IgD-negative memory B cell (primary cell): ENCODE results near the gene SIRPA. TPM values are rescaled to one million over a fixed set of nuclear protein-coding genes. Genes with fewer than 3 reads are reported as not detected.
A peak's percentile ranks its signal among the peaks of the same experiment; 100 is the strongest.

Experiments
- H3K27ac Mint-ChIP-seq, 3 donors: one replicate each; pipeline ENCODE4 v1.8.0; 2020 to 2022; ENCODE audit warnings: mild to moderate bottlenecking in 3 of 3, mixed read lengths in 3 of 3, moderate library complexity in 1 of 3
- H3K27me3 Mint-ChIP-seq: one replicate; pipeline ENCODE4 v1.8.0; 2021; ENCODE audit warnings: mixed read lengths
- H3K36me3 Mint-ChIP-seq: one replicate; pipeline ENCODE4 v1.8.0; 2020; ENCODE audit warnings: mild to moderate bottlenecking, mixed read lengths
- H3K4me1 Mint-ChIP-seq, 3 donors: one replicate each; pipeline ENCODE4 v1.8.0; 2020 to 2022; ENCODE audit warnings: mixed read lengths in 3 of 3, mild to moderate bottlenecking in 1 of 3
- H3K4me3 Mint-ChIP-seq, 4 donors: one replicate each; pipeline ENCODE4 v1.8.0; 2020 to 2022; ENCODE audit warnings: mild to moderate bottlenecking in 4 of 4, mixed read lengths in 4 of 4, moderate library complexity in 3 of 4
- H3K9me3 Mint-ChIP-seq, 3 donors: one replicate each; pipeline ENCODE4 v1.8.0; 2020 to 2021; ENCODE audit warnings: mixed read lengths in 3 of 3, mild to moderate bottlenecking in 1 of 3
- polyA plus RNA-seq: library from polyadenylated mRNA; unstranded; fragments of 300-500 nt; fragmentation: Illumina TruSeq; gene quantifications from one replicate; pipeline ENCODE4 v1.2.3, GENCODE V29; 2021

SIRPA gene
- polyA plus RNA-seq, 1 donor from 2014 or later: 0.26 TPM

DNA sequence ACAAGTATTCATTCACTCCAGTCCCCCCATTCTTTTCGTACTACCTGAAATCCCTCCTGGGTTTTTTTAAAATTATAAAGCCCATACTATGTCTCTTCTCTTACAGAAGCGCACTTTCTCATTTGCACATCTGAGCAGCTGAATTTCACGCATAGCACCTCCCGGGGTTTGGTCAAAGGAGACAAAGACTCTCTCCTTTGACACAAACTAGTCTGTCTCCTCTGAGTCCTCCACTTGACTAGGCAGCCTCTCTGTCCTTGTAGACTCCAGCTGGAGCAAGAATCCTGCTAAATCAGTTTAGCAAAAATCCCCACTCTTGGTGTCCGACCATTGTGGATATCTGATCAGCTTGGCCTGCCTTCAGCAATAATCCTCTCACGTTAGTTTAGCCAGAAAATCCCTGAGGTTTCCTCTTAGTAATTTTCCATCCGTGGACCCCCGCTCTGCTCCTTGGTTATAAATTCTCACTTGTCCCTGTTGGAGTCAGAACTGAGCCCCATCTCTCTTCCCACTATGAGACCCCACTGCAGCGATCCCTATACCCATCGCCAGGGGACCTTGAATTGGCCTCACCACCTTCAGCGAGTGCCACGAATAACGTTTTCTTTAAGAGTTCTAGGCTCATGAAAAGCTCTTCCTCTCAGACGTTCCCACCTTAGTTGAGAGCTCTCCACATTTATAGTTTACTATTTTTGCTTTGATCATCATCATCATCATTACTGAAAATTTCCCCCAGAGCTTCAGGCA is 69.6 kb downstream of the SIRPA start:
- peaks cover 0 to 5% (median 3%) of the 10 kb centered on the region in 3 donors for H3K9me3 Mint-ChIP-seq
- H3K36me3 Mint-ChIP-seq: peaks cover 2% of the 10 kb centered on the region
- peaks cover 7 to 11% (median 9%) of the 10 kb centered on the region in 3 donors for H3K4me1 Mint-ChIP-seq
- H3K27me3 Mint-ChIP-seq: no peaks in the 10 kb centered on the region
- H3K4me3 Mint-ChIP-seq: peak overlapping the region; percentile 10 to 90 (median 56)
- peak overlapping the region in 1 of 3 donors; percentile 52 for H3K27ac Mint-ChIP-seq

DNA sequence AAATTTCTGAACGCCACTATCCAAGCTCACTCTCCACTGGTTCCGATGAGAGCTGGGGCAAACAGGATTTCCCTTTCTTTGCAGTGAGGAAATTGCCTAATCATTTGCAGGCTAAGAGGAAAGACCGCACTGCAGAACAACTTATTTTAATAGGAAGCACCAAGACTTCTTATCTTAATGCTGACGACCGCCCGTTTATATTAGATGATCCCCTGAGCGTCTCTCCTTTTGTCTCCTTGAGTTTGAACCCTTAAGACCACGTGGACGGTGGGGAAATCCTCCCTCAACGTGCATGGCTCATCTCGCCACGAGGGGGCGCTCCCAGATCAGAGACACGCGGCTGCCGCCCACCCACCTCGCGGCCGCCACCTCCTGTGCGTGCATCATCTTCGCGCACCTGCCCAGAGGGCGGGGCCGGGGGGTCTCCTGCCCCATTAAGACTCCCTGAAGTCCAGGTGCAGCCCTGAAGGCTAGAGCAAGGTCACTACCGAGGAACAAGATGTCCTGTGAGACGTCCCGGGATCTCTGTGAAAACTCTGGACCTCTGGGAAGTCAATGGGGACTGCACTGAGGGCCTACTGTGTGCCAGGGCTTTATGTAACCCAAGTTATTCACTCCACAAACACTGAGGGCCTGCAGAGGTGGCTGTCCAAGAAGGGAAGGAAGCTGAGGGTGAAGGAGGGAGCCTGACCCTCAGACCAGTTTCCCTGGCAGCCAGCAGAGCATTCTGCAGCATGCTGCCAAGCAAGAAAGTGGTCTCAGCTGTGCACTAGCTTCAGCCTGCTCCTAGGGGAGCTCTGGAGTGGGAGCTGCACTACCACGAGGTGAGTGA is 70.5 kb downstream of the SIRPA start:
- H3K27me3 Mint-ChIP-seq: peaks cover under 1% of the 10 kb centered on the region
- H3K4me1 Mint-ChIP-seq: peaks cover 7 to 11% (median 9%) of the 10 kb centered on the region in 3 donors
- H3K4me3 Mint-ChIP-seq: peak overlapping the region; percentile 10 to 90 (median 56)
- peaks cover under 1% of the 10 kb centered on the region for H3K36me3 Mint-ChIP-seq
- H3K27ac Mint-ChIP-seq: peak overlapping the region in 1 of 3 donors; percentile 40
- H3K9me3 Mint-ChIP-seq: peaks cover 0 to under 1% (median 0%) of the 10 kb centered on the region in 3 donors

DNA sequence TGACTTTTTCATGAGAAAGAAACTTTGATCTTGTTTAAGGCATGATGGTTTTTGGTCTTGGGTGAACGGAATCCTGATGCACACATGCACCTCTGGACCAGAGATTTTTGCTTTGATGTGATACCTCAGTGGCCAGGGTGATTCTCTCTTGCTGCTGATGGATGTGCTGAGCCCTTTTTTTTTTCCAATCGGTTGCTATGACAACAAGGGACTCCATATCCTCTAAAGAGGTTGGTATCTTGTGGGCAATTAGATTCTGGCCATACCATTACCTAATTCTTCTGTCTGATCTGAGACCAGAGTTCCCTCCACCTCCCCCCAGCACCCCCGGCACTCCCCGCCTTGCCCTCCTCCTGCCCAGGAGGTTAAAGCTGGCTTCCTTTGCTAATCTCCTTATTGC is 73.8 kb downstream of the SIRPA start:
- Mint-ChIP-seq H3K4me1 (peaks cover 11 to 15% (median 14%) of the 10 kb centered on the region in 3 donors), H3K4me3 (no peak overlapping the region), H3K36me3 (no peaks in the 10 kb centered on the region), H3K27me3 (peaks cover 6% of the 10 kb centered on the region), H3K27ac (peak overlapping the region in 1 of 3 donors; percentile 46), H3K9me3 (peaks cover 0 to 1% (median 0%) of the 10 kb centered on the region in 3 donors)

DNA sequence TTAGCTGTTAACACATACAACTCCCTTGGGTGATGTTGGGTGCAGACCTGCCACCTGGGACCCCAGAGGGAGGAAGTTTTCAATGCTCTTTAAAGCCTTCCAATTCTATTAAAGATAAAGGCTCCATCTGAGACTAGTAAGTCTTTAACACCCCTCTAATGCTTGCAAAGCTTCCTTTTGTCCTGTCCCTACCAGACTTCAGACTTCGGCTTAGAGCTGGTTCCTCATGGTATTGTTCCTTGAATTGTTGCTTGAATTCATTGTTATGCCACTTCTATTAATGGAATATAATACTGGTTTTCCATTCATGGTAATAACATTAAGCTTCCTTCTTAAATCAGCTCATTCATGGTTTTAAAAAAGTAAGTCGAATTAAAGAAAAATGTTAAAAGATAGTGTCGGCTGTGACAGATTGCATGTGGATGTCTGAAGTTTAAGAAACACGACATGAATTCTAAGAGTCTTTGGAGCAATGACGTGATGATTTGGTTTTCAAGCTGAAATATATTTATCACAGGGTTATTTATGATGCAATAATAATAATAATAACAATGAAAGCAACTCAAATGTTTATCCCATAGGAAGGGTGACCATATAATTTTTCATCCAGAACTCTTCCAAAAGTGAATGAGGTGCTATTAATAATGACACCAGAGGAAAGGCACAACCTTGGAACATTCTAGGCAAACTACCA is 76.8 kb downstream of the SIRPA start:
- Mint-ChIP-seq H3K4me3 (peak overlapping the region in 1 of 4 donors; percentile 3), H3K27ac (peak overlapping the region in 1 of 3 donors; percentile 19), H3K36me3 (no peaks in the 10 kb centered on the region), H3K9me3 (peaks cover 0 to 1% (median 0%) of the 10 kb centered on the region in 3 donors), H3K4me1 (peaks cover 4 to 5% (median 5%) of the 10 kb centered on the region in 3 donors), H3K27me3 (peaks cover 6% of the 10 kb centered on the region)

DNA sequence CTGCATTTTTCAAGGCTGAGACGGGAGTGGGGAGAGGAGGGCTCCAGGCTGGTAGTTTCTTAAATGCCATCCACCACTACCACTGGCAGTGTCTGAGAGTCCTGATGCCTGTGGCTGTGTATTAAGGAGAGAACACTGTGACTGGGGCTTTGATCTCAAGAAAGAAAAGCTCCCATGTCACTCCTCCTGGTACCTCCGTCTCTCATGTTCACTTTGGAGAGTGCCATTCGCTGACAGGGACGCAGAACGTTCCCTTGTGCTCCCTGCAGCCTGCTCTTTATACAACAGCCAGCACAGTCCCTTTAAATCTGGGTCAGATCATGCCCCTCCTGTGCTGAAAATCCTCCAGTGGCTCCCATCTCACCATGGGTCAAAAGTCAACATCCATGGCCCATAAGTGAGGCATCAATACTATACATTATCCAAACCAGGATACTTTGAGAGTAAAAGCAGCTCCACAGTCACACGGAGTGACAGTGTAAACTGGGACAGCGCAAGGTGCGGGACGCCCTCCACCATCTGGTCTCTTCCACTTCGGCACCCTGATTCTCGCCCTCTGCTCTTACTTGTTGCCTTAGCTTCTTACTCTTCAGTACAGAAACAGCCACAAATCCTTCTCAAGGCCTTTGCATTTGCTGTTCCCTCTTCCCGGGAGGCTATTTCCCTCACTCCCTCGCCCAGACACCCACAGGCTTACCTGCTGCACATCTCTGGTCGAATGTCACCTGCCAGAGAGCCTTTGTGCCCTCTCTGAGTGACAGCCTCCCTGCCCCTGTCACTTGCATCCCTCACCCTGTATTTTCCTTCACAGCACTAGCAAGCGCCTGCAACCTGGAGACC is 78.6 kb downstream of the SIRPA start:
- H3K4me3 Mint-ChIP-seq: no peak overlapping the region
- no peak overlapping the region for H3K27ac Mint-ChIP-seq
- peaks cover 14% of the 10 kb centered on the region for H3K27me3 Mint-ChIP-seq
- peaks cover 4 to 5% (median 5%) of the 10 kb centered on the region in 3 donors for H3K4me1 Mint-ChIP-seq
- H3K9me3 Mint-ChIP-seq: peaks cover 0 to 1% (median 0%) of the 10 kb centered on the region in 3 donors
- no peaks in the 10 kb centered on the region for H3K36me3 Mint-ChIP-seq

DNA sequence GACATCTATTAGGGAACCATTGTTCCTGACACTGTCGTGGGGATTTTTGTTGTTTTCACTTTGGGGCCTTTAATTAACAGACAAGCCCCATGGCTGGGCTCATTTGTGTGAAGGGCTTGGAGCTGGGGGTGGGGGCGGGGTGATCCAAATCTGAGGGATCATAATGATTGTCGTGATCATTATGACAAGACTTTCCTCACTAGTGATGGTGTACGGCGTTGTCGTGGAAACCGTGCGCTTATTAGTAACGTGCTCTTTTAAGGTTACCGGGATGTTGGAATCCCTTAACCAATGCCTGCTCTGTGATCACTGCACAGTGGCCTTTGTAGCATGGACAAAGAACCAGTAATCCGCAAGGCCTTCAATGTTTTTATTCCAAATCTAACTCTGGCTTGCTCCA is 80.1 kb downstream of the SIRPA start:
- H3K36me3 Mint-ChIP-seq: no peaks in the 10 kb centered on the region
- H3K4me3 Mint-ChIP-seq: no peak overlapping the region
- peaks cover 20% of the 10 kb centered on the region for H3K27me3 Mint-ChIP-seq
- H3K27ac Mint-ChIP-seq: no peak overlapping the region
- H3K9me3 Mint-ChIP-seq: peaks cover 0 to 1% (median 0%) of the 10 kb centered on the region in 3 donors
- H3K4me1 Mint-ChIP-seq: peaks cover 4 to 5% (median 5%) of the 10 kb centered on the region in 3 donors

DNA sequence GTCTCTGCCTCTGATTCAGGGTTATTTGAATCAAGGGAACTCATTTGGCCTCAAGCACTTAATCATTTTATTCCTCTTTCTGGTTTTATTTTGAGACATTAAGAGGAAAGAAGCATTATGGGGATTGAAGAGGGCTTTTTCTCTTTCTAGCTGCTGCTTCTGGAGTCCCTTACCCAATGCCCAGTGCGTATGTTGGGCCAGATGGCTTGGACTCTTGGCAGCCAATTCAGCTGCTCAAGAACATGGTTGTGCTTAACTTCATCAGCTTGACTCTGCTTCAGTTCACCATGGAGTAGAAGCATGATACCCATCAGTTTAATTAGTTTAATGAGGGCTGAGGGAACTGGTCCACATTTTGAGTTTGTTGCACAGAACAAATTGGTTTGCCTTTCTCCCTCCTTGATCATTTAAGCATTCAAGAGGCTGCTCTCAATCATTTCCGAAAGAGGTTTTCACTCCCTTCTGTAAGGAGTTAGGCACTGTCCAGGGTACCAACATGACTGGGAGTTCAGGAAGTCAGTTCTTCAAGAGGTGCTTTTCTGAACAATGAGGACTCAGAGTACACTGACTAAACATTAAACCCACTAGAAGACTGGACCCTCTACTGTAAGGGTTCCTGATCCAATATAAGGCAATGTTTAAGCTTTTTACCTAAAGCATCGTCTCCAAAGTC is 84.0 kb downstream of the SIRPA start:
- Mint-ChIP-seq H3K9me3 (no peaks in the 10 kb centered on the region), H3K4me1 (no peaks in the 10 kb centered on the region), H3K27me3 (peaks cover 30% of the 10 kb centered on the region), H3K36me3 (no peaks in the 10 kb centered on the region), H3K4me3 (no peak overlapping the region), H3K27ac (no peak overlapping the region)

DNA sequence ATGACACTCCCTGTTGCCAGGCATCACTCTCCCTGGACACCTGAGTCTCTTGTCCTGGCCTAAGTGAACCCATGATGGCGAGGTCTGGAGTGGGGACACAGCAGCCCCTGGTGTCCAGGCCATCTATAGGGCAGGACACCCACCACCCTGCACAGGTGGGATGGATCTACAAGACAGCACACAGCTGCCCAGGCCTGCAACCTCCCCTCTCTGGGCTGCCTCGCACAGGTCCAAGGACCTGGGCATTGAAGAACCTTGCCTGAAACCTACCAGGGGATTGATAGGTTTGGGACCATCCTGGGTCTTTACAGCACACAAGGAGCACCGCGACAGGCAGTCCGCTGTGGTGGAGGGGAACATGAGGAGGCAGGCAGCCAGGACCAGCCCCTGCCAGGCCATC is 87.5 kb downstream of the SIRPA start:
- Mint-ChIP-seq H3K4me3 (no peak overlapping the region), H3K36me3 (no peaks in the 10 kb centered on the region), H3K9me3 (peaks cover 0 to 3% (median 0%) of the 10 kb centered on the region in 3 donors), H3K27me3 (peaks cover 37% of the 10 kb centered on the region), H3K27ac (no peak overlapping the region), H3K4me1 (no peaks in the 10 kb centered on the region)

DNA sequence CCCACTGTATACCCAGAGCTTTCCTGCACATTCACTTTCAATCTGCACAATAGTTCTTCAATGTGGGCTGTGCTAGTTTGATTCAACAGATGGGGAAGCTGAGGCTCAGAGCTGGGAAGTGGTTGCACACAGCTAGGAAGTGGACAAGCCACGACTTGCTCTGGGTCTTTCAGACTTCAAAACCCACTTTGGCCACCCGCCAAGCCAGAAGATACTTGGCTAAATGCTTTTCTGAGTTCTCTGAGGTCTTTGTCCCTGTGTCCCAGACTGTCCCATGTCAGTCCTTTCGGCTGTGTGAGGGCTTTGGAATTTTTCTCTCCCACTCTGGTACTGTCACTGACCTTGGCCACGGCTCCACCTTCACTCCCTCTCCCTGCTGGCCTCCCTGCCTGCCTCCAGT is 88.1 kb downstream of the SIRPA start:
- Mint-ChIP-seq H3K4me3 (no peak overlapping the region), H3K9me3 (peaks cover 0 to 3% (median 0%) of the 10 kb centered on the region in 3 donors), H3K27me3 (peaks cover 34% of the 10 kb centered on the region), H3K36me3 (no peaks in the 10 kb centered on the region), H3K27ac (no peak overlapping the region), H3K4me1 (no peaks in the 10 kb centered on the region)

DNA sequence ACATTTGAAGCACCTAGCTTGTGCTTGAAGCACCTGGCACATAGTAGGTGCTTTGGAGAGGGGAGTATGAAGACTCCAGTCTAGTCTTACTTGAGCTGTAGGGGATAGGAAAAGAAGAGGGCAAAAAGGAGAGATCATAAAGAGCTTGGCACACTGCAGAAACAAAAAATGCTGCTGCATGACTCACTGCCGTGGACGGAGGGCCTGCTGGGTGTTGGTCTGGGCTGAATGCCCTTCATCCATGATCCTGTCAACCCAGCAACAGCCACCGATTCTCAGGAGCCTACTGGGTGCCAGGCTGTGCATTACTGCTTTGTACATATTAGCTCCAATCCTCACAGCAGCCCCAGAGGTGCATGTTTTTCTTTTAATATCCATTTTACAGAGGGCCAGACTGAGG is 92.6 kb downstream of the SIRPA start:
- peaks cover 0 to 3% (median 0%) of the 10 kb centered on the region in 3 donors for H3K9me3 Mint-ChIP-seq
- H3K27ac Mint-ChIP-seq: no peak overlapping the region
- H3K4me3 Mint-ChIP-seq: no peak overlapping the region
- H3K4me1 Mint-ChIP-seq: no peaks in the 10 kb centered on the region
- peaks cover 15% of the 10 kb centered on the region for H3K27me3 Mint-ChIP-seq
- H3K36me3 Mint-ChIP-seq: no peaks in the 10 kb centered on the region

Other genes starting within 250 kb of the SIRPA start
- gene SIRPG, start 237.6 kb upstream of the SIRPA start, polyA plus RNA-seq: 3.2 TPM
- not detected for gene PDYN, start 98.7 kb downstream of the SIRPA start, polyA plus RNA-seq
- gene STK35, start 206.4 kb downstream of the SIRPA start, polyA plus RNA-seq: 5.0 TPM